ENCODE results near the gene LY6G5C. TPM values are rescaled to one million over a fixed set of nuclear protein-coding genes. Genes with fewer than 3 reads are reported as not detected.

Gene LY6G5C
- total RNA-seq, 1 experiment from 2014 or later, result 0.62 TPM

GRCh38 chr6:31702405-31702818 is 21.5 kb upstream of the LY6G5C start:
- Histone ChIP-seq H3K9me3 (ENCODE audit: control insufficient read depth, insufficient read depth, low read depth, low read length) (no peaks in the 10 kb centered on the region), H3K27ac (ENCODE audit: low read length) (peak overlapping the region; percentile 95), H3K27me3 (ENCODE audit: control insufficient read depth, insufficient read depth, low read length) (no peaks in the 10 kb centered on the region), H3K4me1 (ENCODE audit: control insufficient read depth, insufficient read depth, low read length) (peaks cover 7% of the 10 kb centered on the region; the same call in 1 of the 2 replicates), H3K4me3 (ENCODE audit: low read depth in 2 of 2, low read length in 2 of 2) (peak overlapping the region; percentile 92 to 99), H3K36me3 (ENCODE audit: control insufficient read depth, insufficient read depth, low read length) (peaks cover 4% of the 10 kb centered on the region; the same call in 1 of the 2 replicates)
- BruUV-seq (replicated peaks), result TSS peak; percentile 75
- ATAC-seq (no peak), DNase-seq (ENCODE audit: low read depth, low spot score) (no peak)
- in situ Hi-C loops (cut with HindIII; ENCODE audit: low pct_unique_long_range_greater_than_20kb, low sequenced_read_pairs), result no loop called here
- no peak for TF ChIP-seq TCF7L2 (IDR thresholded peaks at IDR 0.05; ENCODE audit: low read depth, low read length)
- 0 out of 4 replicates have a peak, but pooled peaks of 1 of the 2 experiments have one; percentile 3 for TF ChIP-seq REST (IDR thresholded peaks at IDR 0.05; ENCODE audit: insufficient read depth in 1 of 2, low read depth in 2 of 2, low read length in 1 of 2)
- intact Hi-C loops (cut with micrococcal nuclease; ENCODE audit: unreplicated experiment), result no loop called here
- CTCF ChIA-PET, result no interaction called here
- POLR2A ChIA-PET, result no interaction called here

GRCh38 chr6:31701666-31702404 is 21.0 kb upstream of the LY6G5C start:
- in situ Hi-C loops (cut with HindIII; ENCODE audit: low pct_unique_long_range_greater_than_20kb, low sequenced_read_pairs), result no loop called here
- no TSS peak for BruUV-seq (replicated peaks)
- H3K9me3 ChIP-seq (ENCODE audit: control insufficient read depth, insufficient read depth, low read depth, low read length), result no peaks in the 10 kb centered on the region
- POLR2A ChIA-PET, result no interaction called here
- intact Hi-C loops (cut with micrococcal nuclease; ENCODE audit: unreplicated experiment), result no loop called here
- TF ChIP-seq SIN3A (IDR thresholded peaks at IDR 0.05; ENCODE audit: borderline replicate concordance, insufficient read depth, low read depth, low read length), result no peak
- no peak for TF ChIP-seq REST (IDR thresholded peaks at IDR 0.05; ENCODE audit: insufficient read depth in 1 of 2, low read depth in 2 of 2, low read length in 1 of 2)
- TF ChIP-seq TCF7L2 (IDR thresholded peaks at IDR 0.05; ENCODE audit: low read depth, low read length), result no peak
- no peak for TF ChIP-seq POLR2AphosphoS5 (IDR thresholded peaks at IDR 0.05; ENCODE audit: low read depth, low read length)
- no peak for TF ChIP-seq CTCF (IDR thresholded peaks at IDR 0.05)
- ATAC-seq (no peak), DNase-seq (ENCODE audit: low read depth, low spot score) (no peak)
- peak overlapping the region; percentile 95 for H3K27ac ChIP-seq (ENCODE audit: low read length)
- peaks cover 4% of the 10 kb centered on the region; the same call in 1 of the 2 replicates for H3K36me3 ChIP-seq (ENCODE audit: control insufficient read depth, insufficient read depth, low read length)
- H3K4me3 ChIP-seq (ENCODE audit: low read depth in 2 of 2, low read length in 2 of 2), result peak overlapping the region; percentile 92 to 99
- CTCF ChIA-PET, result no interaction called here
- H3K4me1 ChIP-seq (ENCODE audit: control insufficient read depth, insufficient read depth, low read length), result peaks cover 7% of the 10 kb centered on the region; the same call in 1 of the 2 replicates
- H3K27me3 ChIP-seq (ENCODE audit: control insufficient read depth, insufficient read depth, low read length), result no peaks in the 10 kb centered on the region

Measured in Panc1 (cell line).